Measurements from ENCODE around the gene ZNF821. TPM values are rescaled to one million over a fixed set of nuclear protein-coding genes. Genes with fewer than 3 reads are reported as not detected.

The ZNF821 gene
- total and polyA plus RNA-seq, 2 of the 8 experiments (the other 6 are each of a cell fraction or from before 2014, with no cell fraction given): 9.5 to 14.1 TPM

DNA sequence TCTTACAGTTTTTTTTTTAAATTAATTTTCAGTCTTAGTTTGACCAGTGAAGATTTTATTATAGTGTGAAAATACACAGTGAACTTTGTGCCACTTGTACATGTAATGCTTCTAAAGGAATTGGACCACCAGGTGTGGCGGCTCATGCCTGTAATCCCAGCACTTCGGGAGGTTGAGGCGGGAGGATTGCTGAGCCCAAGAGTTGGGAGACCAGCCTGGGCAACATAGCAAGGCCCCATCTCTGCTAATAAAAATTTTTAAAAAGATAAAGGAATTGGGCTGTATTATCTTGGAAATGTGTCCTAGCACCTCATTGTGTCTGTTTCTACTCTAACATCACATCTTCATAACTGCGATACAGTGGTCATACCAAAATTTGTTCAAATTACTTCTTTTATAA is 15.2 kb upstream of the ZNF821 start:
- Histone ChIP-seq H3K4me3 (ENCODE audit: extremely low read depth in 1 of 4, insufficient read depth in 2 of 4, low read depth in 3 of 4, low read length in 4 of 4) (no peak overlapping the region; a peak in 1 of 8 replicates), H3K79me1 (ENCODE audit: low read depth, low read length) (no peaks in the 10 kb centered on the region), H2BK20ac (ENCODE audit: low read length) (no peak overlapping the region), H4K91ac (replicated peaks; ENCODE audit: insufficient read length, low read length) (no peak overlapping the region), H3K4me2 (ENCODE audit: insufficient read depth in 1 of 2, low read depth in 2 of 2, low read length in 2 of 2) (no peak overlapping the region; a peak in 2 of 4 replicates), H3K23me2 (ENCODE audit: low read depth, low read length) (peaks cover 9% of the 10 kb centered on the region; the same call in 1 of the 2 replicates), H3K23ac (ENCODE audit: insufficient read length) (no peak overlapping the region), H2AK5ac (ENCODE audit: low read depth, low read length) (no peak overlapping the region), H3K9me3 (ENCODE audit: insufficient read depth in 2 of 2, low read depth in 1 of 2, low read length in 1 of 2) (no peaks in the 10 kb centered on the region), H3K36me3 (ENCODE audit: control insufficient read depth in 2 of 4, insufficient read depth in 4 of 4, low read length in 3 of 4) (peaks cover 0 to 10% (median 0%) of the 10 kb centered on the region in 4 experiments; a peak in 2 of 8 replicates), H2BK120ac (replicated peaks; ENCODE audit: low read depth, low read length) (no peak overlapping the region), H3K27ac (ENCODE audit: low read depth, low read length) (no peak overlapping the region), H3K79me2 (ENCODE audit: control insufficient read depth in 1 of 2, insufficient read depth in 2 of 2, low read length in 2 of 2) (peaks cover 66 to 89% of the 10 kb centered on the region in 2 experiments), H2BK15ac (ENCODE audit: low read length) (no peak overlapping the region), H2AFZ (ENCODE audit: low read length) (no peak overlapping the region), H4K5ac (ENCODE audit: insufficient read length, low read depth, low read length) (no peak overlapping the region), H2BK5ac (ENCODE audit: low read depth, low read length) (no peak overlapping the region), H3K9ac (replicated peaks in 1 of 4; ENCODE audit: extremely low read depth in 1 of 4, low read depth in 3 of 4, low read length in 3 of 4) (no peak overlapping the region), H2BK12ac (ENCODE audit: low read depth, low read length) (no peak overlapping the region), H3K4ac (replicated peaks; ENCODE audit: insufficient read length, low read depth, low read length) (no peak overlapping the region), H3K27me3 (replicated peaks in 1 of 4; ENCODE audit: control insufficient read depth in 3 of 4, extremely low read depth in 1 of 4, insufficient read depth in 3 of 4, low read length in 3 of 4) (no peaks in the 10 kb centered on the region), H4K20me1 (replicated peaks in 1 of 2; ENCODE audit: control insufficient read depth in 1 of 2, insufficient read depth in 2 of 2, low read length in 2 of 2) (peaks cover 24% of the 10 kb centered on the region in 2 experiments), H3K18ac (ENCODE audit: extremely low read depth, low read length) (no peak overlapping the region), H4K8ac (ENCODE audit: extremely low read depth, insufficient read depth, low read length) (no peak overlapping the region), H3K14ac (ENCODE audit: insufficient read length) (no peak overlapping the region), H3K4me1 (replicated peaks in 1 of 4; ENCODE audit: control insufficient read depth in 3 of 4, insufficient read depth in 4 of 4, low read length in 3 of 4) (no peaks in the 10 kb centered on the region; a peak in 1 of 7 replicates), H3K56ac (replicated peaks; ENCODE audit: insufficient read length, low read depth, low read length) (no peak overlapping the region)
- DNase-seq (ENCODE audit: low read depth in 1 of 2, low spot score in 2 of 2) (no peak), FAIRE-seq (no peak)
- TF ChIP-seq, protein P1, sequence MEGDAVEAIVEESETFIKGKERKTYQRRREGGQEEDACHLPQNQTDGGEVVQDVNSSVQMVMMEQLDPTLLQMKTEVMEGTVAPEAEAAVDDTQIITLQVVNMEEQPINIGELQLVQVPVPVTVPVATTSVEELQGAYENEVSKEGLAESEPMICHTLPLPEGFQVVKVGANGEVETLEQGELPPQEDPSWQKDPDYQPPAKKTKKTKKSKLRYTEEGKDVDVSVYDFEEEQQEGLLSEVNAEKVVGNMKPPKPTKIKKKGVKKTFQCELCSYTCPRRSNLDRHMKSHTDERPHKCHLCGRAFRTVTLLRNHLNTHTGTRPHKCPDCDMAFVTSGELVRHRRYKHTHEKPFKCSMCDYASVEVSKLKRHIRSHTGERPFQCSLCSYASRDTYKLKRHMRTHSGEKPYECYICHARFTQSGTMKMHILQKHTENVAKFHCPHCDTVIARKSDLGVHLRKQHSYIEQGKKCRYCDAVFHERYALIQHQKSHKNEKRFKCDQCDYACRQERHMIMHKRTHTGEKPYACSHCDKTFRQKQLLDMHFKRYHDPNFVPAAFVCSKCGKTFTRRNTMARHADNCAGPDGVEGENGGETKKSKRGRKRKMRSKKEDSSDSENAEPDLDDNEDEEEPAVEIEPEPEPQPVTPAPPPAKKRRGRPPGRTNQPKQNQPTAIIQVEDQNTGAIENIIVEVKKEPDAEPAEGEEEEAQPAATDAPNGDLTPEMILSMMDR (IDR thresholded peaks at IDR 0.05; ENCODE audit: control extremely low read depth in 1 of 3, insufficient read depth in 1 of 3, low read depth in 1 of 3, low read length in 3 of 3): no peak
- TF ChIP-seq BACH1 (IDR thresholded peaks at IDR 0.05; ENCODE audit: low read length): no peak
- TF ChIP-seq TAF7 (optimal IDR thresholded peaks at IDR 0.05; ENCODE audit: borderline replicate concordance, low read depth, low read length): no peak
- no peak for TF ChIP-seq KDM4A (IDR thresholded peaks at IDR 0.05; ENCODE audit: low read depth, low read length, severe bottlenecking)
- TF ChIP-seq TCF12 (IDR thresholded peaks at IDR 0.05; ENCODE audit: low read depth, low read length): no peak
- no peak for TF ChIP-seq KDM5A (IDR thresholded peaks at IDR 0.05; ENCODE audit: low read length)
- TF ChIP-seq CBX8 (IDR thresholded peaks at IDR 0.05; ENCODE audit: borderline replicate concordance, low read depth, low read length): no peak
- CTCF ChIA-PET (ENCODE audit: partially characterized antibody): interaction anchor here (1.5 kb wide), 1 partner anchor 62 kb away, joined by 9 read pairs; no protein-coding TSS in a partner anchor
- WGBS, 2 experiments (ENCODE audit: extremely low coverage in 1 of 2, insufficient coverage in 1 of 2, insufficient read length in 1 of 2, insufficient replicate concordance in 2 of 2, low coverage in 1 of 2, low lambda C conversion rate in 2 of 2, missing lambda C conversion rate in 1 of 2): 89% methylated on average over 4 of the region's 4 CpGs; no CpG with 5 or more reads in 1 of the 2 experiments
- POLR2A ChIA-PET (ENCODE audit: partially characterized antibody): interaction anchor here (0.6 to 5.8 kb wide), 4 partner anchors 9 to 106 kb away, joined by 4 to 70 read pairs (median 6); partner anchors contain the start of gene ZNF821
